ENCODE results near the gene COL13A1. TPM values are rescaled to one million over a fixed set of nuclear protein-coding genes. Genes with fewer than 3 reads are reported as not detected.

COL13A1 gene
- total RNA-seq, 1 donor from 2014 or later, result not detected

DNA sequence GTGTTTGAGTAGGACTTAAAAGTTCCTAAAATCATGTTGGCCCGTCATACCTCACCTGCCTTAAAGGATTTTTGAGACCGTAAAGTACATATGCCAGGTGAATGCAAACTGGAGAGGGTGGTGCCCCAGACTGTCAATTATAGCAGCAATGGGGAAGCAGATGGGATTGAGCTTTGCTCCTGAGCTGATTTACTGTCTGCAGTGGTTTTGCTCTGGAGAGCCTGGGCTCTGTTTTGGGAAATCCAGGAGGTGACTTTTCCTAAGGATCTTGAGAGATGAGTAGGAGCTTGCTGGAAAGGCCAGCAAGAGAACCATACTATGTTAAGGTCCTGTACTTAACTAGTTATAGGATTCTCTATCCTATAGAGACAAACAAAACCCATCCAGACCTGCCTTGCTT lies 43.0 kb downstream of the COL13A1 start:
- peaks cover 10% of the 10 kb centered on the region for H3K4me1 ChIP-seq
- no peak overlapping the region for H3K4me3 ChIP-seq
- no peaks in the 10 kb centered on the region for H3K36me3 ChIP-seq
- no peaks in the 10 kb centered on the region for H3K9me3 ChIP-seq
- no peak for DNase-seq (ENCODE audit: extremely low spot score in 2 of 2)
- no peaks in the 10 kb centered on the region for H3K27me3 ChIP-seq
- TF ChIP-seq POLR2A (IDR thresholded peaks at IDR 0.05) (no peak), POLR2AphosphoS5 (IDR thresholded peaks at IDR 0.05; ENCODE audit: insufficient read depth in 1 of 2, low read depth in 1 of 2) (no peak)
- TF ChIP-seq, protein P1, sequence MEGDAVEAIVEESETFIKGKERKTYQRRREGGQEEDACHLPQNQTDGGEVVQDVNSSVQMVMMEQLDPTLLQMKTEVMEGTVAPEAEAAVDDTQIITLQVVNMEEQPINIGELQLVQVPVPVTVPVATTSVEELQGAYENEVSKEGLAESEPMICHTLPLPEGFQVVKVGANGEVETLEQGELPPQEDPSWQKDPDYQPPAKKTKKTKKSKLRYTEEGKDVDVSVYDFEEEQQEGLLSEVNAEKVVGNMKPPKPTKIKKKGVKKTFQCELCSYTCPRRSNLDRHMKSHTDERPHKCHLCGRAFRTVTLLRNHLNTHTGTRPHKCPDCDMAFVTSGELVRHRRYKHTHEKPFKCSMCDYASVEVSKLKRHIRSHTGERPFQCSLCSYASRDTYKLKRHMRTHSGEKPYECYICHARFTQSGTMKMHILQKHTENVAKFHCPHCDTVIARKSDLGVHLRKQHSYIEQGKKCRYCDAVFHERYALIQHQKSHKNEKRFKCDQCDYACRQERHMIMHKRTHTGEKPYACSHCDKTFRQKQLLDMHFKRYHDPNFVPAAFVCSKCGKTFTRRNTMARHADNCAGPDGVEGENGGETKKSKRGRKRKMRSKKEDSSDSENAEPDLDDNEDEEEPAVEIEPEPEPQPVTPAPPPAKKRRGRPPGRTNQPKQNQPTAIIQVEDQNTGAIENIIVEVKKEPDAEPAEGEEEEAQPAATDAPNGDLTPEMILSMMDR (IDR thresholded peaks at IDR 0.05), result no peak
- intact Hi-C loops (cut with DNase I), result no loop called here
- H3K27ac ChIP-seq, result no peak overlapping the region

DNA sequence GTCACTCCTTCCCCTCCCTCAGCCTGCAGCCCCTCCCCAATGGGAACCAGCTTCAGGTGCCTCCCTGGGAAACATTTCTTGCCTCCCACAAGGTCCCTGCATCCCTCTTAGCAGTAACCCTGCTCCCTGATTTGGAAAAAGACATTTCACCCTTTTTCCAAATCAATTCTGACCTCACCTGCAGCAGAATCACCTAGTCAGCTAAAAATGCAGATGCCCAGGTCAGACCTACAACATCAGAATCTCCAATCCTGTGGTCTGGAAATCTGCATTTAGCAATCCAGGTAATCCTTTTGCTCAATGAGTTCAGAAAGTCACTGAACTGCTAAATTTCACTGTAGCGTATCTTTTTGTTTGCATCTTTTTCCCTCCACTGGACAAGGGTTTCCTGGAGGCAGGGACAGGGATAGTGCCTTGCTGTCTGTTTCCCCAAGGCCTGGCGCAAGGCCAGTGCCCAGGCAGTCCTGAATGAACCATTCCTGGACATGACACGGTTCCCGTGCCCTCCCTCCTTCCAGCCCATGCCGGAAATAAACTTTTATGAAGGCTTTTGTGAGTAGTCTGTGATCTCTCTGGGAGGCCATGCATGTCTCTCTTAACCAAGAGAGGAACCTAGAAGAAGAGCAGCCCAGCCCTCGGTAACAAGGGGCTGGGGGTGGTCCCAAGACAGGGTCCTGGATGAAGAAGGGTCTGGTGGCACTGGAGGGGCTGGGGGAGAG lies 44.0 kb downstream of the COL13A1 start:
- H3K4me3 ChIP-seq, result no peak overlapping the region
- DNase-seq (ENCODE audit: extremely low spot score in 2 of 2), result no peak
- H3K27me3 ChIP-seq, result no peaks in the 10 kb centered on the region
- H3K36me3 ChIP-seq, result no peaks in the 10 kb centered on the region
- H3K27ac ChIP-seq, result no peak overlapping the region
- intact Hi-C loops (cut with DNase I), result no loop called here
- no peak for TF ChIP-seq POLR2A (IDR thresholded peaks at IDR 0.05)
- H3K9me3 ChIP-seq, result no peaks in the 10 kb centered on the region
- H3K4me1 ChIP-seq, result peaks cover 10% of the 10 kb centered on the region

DNA sequence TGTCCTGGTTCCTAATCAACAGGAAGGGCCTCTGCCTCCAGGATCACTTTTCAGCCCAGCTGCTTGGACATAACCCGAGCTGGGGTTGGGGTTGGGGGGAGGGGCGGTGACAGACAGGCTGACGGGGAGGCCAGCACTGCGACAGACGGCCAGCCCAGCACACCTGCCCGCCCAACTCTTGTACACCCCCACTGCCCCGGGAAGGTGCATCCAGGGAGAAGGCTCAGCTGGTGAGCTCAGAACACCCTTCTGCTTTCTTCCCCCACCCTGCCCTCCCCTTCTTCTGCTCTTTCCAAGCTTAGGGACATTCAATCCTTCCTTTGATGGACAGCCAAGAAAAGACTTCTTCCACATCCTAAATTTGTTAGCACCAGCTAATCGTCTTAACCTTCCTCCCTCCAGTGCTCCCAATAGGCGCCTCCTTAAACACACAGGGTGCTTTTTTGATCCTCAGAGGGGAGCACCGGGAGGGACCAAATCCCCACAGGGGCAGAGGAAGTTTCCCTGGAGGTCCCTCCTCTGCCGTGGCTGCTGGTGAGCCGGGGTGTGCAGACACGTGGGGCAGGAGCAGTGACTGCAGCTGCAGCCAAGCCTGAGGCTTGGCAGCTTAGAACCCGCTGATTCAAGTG lies 44.7 kb downstream of the COL13A1 start:
- Histone ChIP-seq H3K4me1 (peaks cover 10% of the 10 kb centered on the region), H3K9me3 (no peaks in the 10 kb centered on the region), H3K36me3 (no peaks in the 10 kb centered on the region), H3K27ac (no peak overlapping the region), H3K27me3 (no peaks in the 10 kb centered on the region), H3K4me3 (no peak overlapping the region)
- TF ChIP-seq POLR2AphosphoS5 (IDR thresholded peaks at IDR 0.05; ENCODE audit: insufficient read depth in 1 of 2, low read depth in 1 of 2), result no peak
- TF ChIP-seq, protein P1 (IDR thresholded peaks at IDR 0.05), result no peak
- DNase-seq (ENCODE audit: extremely low spot score in 2 of 2), result no peak
- intact Hi-C loops (cut with DNase I), result no loop called here

DNA sequence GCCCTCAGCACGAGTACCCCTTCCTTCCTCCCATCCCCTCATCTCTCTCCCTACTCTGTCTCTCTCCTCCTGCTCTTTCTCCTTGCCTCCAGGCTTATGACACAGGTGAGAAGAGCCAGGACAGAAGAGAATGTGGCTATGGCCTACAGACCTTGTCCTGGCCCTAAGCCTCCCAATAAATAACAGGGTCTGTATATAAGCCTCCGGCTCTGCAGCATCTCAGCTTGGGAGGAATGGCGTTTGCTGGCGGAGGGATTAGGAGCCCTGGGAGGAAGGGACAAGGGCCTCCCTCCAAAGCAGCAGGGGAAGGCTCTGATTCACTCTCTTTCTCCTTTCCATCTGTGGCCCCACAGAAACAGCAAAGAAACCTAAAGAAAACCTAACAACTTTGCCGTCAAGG lies 45.8 kb downstream of the COL13A1 start:
- intact Hi-C loops (cut with DNase I), result no loop called here
- TF ChIP-seq, protein P1 (IDR thresholded peaks at IDR 0.05), result no peak
- no peak for TF ChIP-seq POLR2A (IDR thresholded peaks at IDR 0.05)
- no peak for TF ChIP-seq POLR2AphosphoS5 (IDR thresholded peaks at IDR 0.05; ENCODE audit: insufficient read depth in 1 of 2, low read depth in 1 of 2)
- H3K27me3 ChIP-seq, result no peaks in the 10 kb centered on the region
- no peak overlapping the region for H3K27ac ChIP-seq
- no peaks in the 10 kb centered on the region for H3K9me3 ChIP-seq
- no peaks in the 10 kb centered on the region for H3K36me3 ChIP-seq
- no peak for DNase-seq (ENCODE audit: extremely low spot score in 2 of 2)
- peaks cover 10% of the 10 kb centered on the region for H3K4me1 ChIP-seq
- no peak overlapping the region for H3K4me3 ChIP-seq

DNA sequence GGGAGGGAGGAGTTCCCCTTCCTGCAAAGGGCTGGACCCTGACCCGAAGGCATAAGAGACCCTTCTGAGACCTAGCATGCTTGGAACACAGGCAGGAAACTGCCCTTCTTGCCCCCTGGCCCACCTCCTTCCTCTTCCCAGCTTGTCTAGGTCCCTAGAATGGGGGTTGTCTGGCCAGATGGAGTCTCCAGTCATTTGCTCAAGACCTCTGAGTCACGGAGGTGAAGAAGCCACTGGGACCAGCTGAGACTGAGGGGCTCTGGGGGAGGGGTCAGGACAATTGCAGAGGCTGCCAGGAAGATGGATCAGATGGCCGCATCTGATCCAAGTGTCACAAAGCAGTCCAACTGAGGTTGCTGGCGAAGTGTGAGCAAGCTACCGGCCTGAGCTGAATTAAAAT lies 46.2 kb downstream of the COL13A1 start:
- DNase-seq (ENCODE audit: extremely low spot score in 2 of 2), result no peak
- TF ChIP-seq, protein P1 (IDR thresholded peaks at IDR 0.05), result no peak
- TF ChIP-seq POLR2AphosphoS5 (IDR thresholded peaks at IDR 0.05; ENCODE audit: insufficient read depth in 1 of 2, low read depth in 1 of 2) (no peak), POLR2A (IDR thresholded peaks at IDR 0.05) (no peak)
- Histone ChIP-seq H3K27me3 (no peaks in the 10 kb centered on the region), H3K4me3 (no peak overlapping the region), H3K36me3 (no peaks in the 10 kb centered on the region), H3K27ac (no peak overlapping the region), H3K4me1 (peaks cover 10% of the 10 kb centered on the region), H3K9me3 (no peaks in the 10 kb centered on the region)
- intact Hi-C loops (cut with DNase I), result no loop called here

Measured in vagina (tissue), 2 donors.